ENCODE data around the gene CYP4A11. TPM values are rescaled to one million over a fixed set of nuclear protein-coding genes. Genes with fewer than 3 reads are reported as not detected.
"Not testable (repeated sequence)": the region's sequence is repeated elsewhere in the genome, so short reads cannot be mapped to it uniquely, and the experiment has no call there.

Gene CYP4A11
- total RNA-seq, 1 experiment from 2014 or later = 0.11 TPM

DNA sequence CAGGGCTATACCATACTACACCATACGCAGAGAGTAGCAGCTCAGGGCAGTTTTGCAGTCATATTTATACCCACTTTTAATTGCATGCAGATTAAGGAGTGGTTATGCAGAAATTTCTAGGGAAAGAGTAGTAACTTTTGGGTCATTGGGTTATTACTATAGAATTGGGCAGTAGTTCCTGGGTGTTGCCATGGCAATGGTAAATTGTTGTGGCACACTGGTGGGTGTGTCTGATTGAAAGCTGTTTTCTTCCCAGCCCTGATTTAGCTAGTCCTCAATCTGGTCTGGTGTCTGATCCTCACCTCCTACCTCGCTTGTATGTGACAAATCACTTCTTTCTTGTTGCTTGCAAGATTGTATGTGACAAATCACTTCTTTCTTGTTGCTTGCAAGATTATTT is 30.5 kb downstream of the CYP4A11 start:
- no peak for DNase-seq (ENCODE audit: low spot score)
- H3K27ac Mint-ChIP-seq = no peak overlapping the region
- H3K4me1 Mint-ChIP-seq = 0 out of 2 replicates have a peak, but pooled peaks cover 2% of the 10 kb centered on the region
- ATAC-seq = no peak
- TF ChIP-seq TEAD4 (CRISPR knock-in tag; IDR thresholded peaks at IDR 0.05) = no peak
- TF ChIP-seq, protein P1, sequence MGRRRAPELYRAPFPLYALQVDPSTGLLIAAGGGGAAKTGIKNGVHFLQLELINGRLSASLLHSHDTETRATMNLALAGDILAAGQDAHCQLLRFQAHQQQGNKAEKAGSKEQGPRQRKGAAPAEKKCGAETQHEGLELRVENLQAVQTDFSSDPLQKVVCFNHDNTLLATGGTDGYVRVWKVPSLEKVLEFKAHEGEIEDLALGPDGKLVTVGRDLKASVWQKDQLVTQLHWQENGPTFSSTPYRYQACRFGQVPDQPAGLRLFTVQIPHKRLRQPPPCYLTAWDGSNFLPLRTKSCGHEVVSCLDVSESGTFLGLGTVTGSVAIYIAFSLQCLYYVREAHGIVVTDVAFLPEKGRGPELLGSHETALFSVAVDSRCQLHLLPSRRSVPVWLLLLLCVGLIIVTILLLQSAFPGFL (CRISPR knock-in tag; IDR thresholded peaks at IDR 0.05; ENCODE audit: borderline replicate concordance) = no peak
- no peak for TF ChIP-seq FOXP1 (CRISPR knock-in tag; IDR thresholded peaks at IDR 0.05; ENCODE audit: borderline replicate concordance)
- TF ChIP-seq, protein P2, sequence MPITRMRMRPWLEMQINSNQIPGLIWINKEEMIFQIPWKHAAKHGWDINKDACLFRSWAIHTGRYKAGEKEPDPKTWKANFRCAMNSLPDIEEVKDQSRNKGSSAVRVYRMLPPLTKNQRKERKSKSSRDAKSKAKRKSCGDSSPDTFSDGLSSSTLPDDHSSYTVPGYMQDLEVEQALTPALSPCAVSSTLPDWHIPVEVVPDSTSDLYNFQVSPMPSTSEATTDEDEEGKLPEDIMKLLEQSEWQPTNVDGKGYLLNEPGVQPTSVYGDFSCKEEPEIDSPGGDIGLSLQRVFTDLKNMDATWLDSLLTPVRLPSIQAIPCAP (CRISPR knock-in tag; IDR thresholded peaks at IDR 0.05) = no peak
- peaks cover 18% of the 10 kb centered on the region for H3K36me3 Mint-ChIP-seq
- H3K4me3 Mint-ChIP-seq = no peak overlapping the region
- ChIA-PET CTCF (no interaction called here), POLR2A (no interaction called here)
- peaks cover 48% of the 10 kb centered on the region for H3K9me3 Mint-ChIP-seq
- H3K27me3 Mint-ChIP-seq (ENCODE audit: low read depth) = peaks cover 14% of the 10 kb centered on the region

DNA sequence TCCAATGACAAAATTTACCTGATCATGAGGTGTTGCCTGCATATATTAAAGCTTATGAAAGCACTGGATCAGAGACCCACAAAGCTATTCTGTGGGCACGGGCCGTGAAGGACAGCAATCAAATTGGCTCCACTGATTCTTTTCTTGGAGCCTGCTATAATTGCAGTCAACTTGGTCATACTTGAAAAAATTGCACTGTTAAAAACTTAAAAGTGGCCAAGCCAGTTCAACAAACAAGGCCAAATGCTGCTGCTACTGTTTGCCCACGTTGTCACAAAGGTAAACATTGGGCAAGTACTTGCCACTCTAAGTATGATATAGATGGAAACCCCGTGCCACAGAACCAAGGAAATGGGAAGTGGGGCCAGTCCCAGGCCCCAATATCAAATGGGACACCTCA is 37.8 kb downstream of the CYP4A11 start:
- H3K36me3 Mint-ChIP-seq = peaks cover 41% of the 10 kb centered on the region
- ChIA-PET POLR2A (no interaction called here), CTCF (no interaction called here)
- TF ChIP-seq RORB (CRISPR knock-in tag; IDR thresholded peaks at IDR 0.05) (no peak), ZNF317 (CRISPR knock-in tag; IDR thresholded peaks at IDR 0.05; ENCODE audit: borderline replicate concordance, low read depth) (no peak), NFYB (CRISPR knock-in tag; conservative IDR thresholded peaks at IDR 0.05; ENCODE audit: low read depth) (no peak), TCF7 (CRISPR knock-in tag; IDR thresholded peaks at IDR 0.05; ENCODE audit: low read depth) (no peak), TEAD1 (CRISPR knock-in tag; IDR thresholded peaks at IDR 0.05) (no peak)
- peaks cover 75% of the 10 kb centered on the region for H3K9me3 Mint-ChIP-seq
- H3K27ac Mint-ChIP-seq = no peak overlapping the region
- H3K4me1 Mint-ChIP-seq = 0 out of 2 replicates have a peak, but pooled peaks cover 3% of the 10 kb centered on the region
- no peak for ATAC-seq
- peaks cover 17% of the 10 kb centered on the region for H3K27me3 Mint-ChIP-seq (ENCODE audit: low read depth)
- DNase-seq (ENCODE audit: low spot score) = no peak
- no peak overlapping the region for H3K4me3 Mint-ChIP-seq

DNA sequence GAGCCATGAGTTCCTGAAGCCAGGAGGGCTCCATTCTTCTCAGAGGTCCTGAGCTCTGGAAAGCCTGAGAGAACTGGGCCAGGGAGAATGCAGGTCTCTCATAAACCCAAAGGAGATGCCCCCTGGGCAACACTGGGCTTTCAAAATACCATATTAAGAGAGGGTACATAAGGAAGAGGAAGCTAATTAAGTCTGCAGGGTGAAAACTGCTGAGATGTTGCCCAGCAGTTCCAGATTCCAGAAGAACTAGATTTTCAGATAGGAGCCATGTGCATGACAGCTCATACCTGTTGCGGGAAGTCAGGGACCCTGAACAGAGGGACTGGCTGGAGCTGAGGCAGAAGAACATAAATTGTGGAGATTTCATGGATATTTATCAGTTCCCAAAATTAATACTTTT is 40.9 kb downstream of the CYP4A11 start:
- Mint-ChIP-seq H3K9me3 (peaks cover 47% of the 10 kb centered on the region), H3K27ac (no peak overlapping the region), H3K4me3 (no peak overlapping the region), H3K36me3 (peaks cover 23% of the 10 kb centered on the region), H3K27me3 (ENCODE audit: low read depth) (peaks cover 22% of the 10 kb centered on the region), H3K4me1 (no peaks in the 10 kb centered on the region)
- ChIA-PET CTCF (no interaction called here), POLR2A (no interaction called here)
- TF ChIP-seq, protein P3, sequence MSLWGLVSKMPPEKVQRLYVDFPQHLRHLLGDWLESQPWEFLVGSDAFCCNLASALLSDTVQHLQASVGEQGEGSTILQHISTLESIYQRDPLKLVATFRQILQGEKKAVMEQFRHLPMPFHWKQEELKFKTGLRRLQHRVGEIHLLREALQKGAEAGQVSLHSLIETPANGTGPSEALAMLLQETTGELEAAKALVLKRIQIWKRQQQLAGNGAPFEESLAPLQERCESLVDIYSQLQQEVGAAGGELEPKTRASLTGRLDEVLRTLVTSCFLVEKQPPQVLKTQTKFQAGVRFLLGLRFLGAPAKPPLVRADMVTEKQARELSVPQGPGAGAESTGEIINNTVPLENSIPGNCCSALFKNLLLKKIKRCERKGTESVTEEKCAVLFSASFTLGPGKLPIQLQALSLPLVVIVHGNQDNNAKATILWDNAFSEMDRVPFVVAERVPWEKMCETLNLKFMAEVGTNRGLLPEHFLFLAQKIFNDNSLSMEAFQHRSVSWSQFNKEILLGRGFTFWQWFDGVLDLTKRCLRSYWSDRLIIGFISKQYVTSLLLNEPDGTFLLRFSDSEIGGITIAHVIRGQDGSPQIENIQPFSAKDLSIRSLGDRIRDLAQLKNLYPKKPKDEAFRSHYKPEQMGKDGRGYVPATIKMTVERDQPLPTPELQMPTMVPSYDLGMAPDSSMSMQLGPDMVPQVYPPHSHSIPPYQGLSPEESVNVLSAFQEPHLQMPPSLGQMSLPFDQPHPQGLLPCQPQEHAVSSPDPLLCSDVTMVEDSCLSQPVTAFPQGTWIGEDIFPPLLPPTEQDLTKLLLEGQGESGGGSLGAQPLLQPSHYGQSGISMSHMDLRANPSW (CRISPR knock-in tag; conservative IDR thresholded peaks at IDR 0.05; ENCODE audit: low read depth) = no peak
- TF ChIP-seq TEAD4 (CRISPR knock-in tag; IDR thresholded peaks at IDR 0.05) (no peak), USF1 (CRISPR knock-in tag; IDR thresholded peaks at IDR 0.05) (no peak), ZNF263 (CRISPR knock-in tag; IDR thresholded peaks at IDR 0.05; ENCODE audit: low read depth) (no peak), RORB (CRISPR knock-in tag; IDR thresholded peaks at IDR 0.05) (no peak), MXD4 (CRISPR knock-in tag; IDR thresholded peaks at IDR 0.05; ENCODE audit: borderline replicate concordance) (no peak), ZNF281 (CRISPR knock-in tag; IDR thresholded peaks at IDR 0.05) (no peak), ATF1 (CRISPR knock-in tag; IDR thresholded peaks at IDR 0.05) (no peak), NR2C2 (CRISPR knock-in tag; IDR thresholded peaks at IDR 0.05) (no peak)
- TF ChIP-seq, protein P4, sequence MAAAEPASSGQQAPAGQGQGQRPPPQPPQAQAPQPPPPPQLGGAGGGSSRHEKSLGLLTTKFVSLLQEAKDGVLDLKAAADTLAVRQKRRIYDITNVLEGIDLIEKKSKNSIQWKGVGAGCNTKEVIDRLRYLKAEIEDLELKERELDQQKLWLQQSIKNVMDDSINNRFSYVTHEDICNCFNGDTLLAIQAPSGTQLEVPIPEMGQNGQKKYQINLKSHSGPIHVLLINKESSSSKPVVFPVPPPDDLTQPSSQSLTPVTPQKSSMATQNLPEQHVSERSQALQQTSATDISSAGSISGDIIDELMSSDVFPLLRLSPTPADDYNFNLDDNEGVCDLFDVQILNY (CRISPR knock-in tag; IDR thresholded peaks at IDR 0.05) = no peak
- ATAC-seq (no peak), DNase-seq (ENCODE audit: low spot score) (no peak)

GRCh38 chr1:46881656-46882055 is 59.6 kb downstream of the CYP4A11 start:
- POLR2A ChIA-PET; ATAC-seq; H3K9me3 Mint-ChIP-seq; DNase-seq (ENCODE audit: low spot score); H3K27me3 Mint-ChIP-seq (ENCODE audit: low read depth); H3K36me3 Mint-ChIP-seq; H3K4me3 Mint-ChIP-seq; H3K27ac Mint-ChIP-seq; H3K4me1 Mint-ChIP-seq; CTCF ChIA-PET: not testable (repeated sequence)

Measured in WTC11 (cell line).